Stimulated activated CD8-positive, alpha-beta memory T cell treated with anti-CD3 and anti-CD28 coated beads, Interleukin-2, amount 100 ng/mL, for 48 hours (primary cell): ENCODE measurements around the gene STK35.

ENCODE experiments used
- DNase-seq, 2 donors: peaks; one replicate each; pipeline ENCODE4 v3.0.0-alpha.2; 2020; ENCODE audit warnings: low read depth in 2 of 2

Gene STK35

DNA sequence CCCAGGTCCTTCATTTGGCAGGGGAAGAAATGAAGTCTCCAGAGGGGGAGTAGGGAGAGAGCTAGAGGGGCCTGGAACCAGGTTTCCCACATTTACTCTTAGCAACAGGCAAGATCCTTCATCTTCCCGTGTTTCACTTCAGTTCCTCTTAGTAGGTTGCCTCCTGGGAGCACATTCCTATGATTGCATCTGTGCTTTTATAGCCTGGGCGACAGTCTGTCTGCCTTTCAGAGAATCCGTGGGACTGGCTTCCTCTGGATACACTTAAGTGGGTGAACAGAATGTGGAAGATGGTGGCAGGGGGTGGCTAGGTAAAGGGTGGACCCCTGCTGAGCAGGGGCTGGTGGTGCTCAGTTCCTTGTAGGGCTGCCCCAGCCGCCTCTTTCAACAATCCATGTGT is 33.4 kb downstream of the STK35 start:
- DNase-seq, result no peak

DNA sequence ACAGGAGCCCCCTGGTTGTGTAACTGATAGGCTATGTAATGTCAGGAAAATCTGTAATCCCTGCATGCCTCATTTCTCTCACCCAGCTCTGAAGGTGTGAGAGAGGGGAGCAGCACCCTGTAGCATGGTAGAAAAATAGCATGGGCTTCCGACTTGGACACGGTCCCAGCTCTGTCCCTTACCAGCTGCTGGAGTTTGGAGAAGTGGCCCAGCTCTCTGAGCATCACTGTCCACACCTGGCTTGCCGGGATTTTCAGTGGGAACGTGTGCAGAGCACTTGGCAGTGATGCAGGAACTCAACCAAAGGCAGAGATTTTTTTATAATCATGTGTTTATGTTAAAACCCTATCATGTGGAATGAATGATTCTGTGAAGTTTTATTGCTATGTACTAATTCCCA is 34.6 kb downstream of the STK35 start:
- DNase-seq, result no peak

DNA sequence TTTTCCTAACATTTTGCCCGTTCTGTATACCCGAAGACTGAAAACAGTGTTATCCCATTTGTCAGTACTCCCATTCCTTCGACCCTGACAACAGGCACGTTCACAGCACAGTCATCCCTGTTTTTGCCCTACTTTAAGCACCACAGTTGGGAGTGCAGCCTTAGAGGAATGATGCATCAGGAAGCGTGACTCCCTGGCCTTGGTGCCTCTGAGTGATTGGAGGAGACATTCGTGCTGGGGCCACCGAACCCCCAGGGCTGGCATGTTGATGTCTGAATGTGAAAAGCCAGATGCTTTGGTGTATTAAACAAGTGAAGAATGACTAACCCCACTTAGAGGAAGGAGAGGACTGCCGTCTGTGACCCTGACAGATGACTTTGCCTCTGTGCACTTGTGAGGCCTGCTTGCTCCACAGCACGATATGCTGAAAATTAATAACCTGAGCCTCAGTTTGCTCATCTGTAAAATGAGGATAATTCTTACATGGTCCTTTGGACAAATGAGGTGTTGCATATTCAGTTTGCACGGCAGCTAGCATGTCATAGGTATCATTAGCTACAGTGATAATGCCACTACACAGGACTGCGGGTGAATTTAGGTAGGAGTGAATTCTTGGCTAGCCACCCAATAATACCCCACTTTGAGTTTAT is 36.0 kb downstream of the STK35 start:
- DNase-seq, result no peak

DNA sequence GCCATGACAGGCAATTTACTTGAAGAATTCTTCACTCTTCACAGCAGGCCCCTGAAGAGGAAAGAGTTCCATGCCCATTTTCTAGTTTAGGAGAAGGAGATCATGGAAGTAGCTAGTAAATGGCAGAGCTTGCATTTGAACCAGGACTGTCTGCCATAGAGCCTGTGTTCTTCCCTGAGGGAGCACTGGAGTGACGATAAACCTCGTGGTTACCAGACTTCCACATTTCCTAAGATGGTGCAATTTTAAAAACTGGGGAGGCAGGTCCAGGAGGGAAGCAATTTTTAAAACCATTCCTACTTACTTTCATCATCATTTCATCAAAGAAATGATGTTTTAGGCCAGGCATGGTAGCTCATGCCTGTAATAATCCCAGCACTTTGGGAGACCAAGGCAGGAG is 36.8 kb downstream of the STK35 start:
- no peak for DNase-seq

DNA sequence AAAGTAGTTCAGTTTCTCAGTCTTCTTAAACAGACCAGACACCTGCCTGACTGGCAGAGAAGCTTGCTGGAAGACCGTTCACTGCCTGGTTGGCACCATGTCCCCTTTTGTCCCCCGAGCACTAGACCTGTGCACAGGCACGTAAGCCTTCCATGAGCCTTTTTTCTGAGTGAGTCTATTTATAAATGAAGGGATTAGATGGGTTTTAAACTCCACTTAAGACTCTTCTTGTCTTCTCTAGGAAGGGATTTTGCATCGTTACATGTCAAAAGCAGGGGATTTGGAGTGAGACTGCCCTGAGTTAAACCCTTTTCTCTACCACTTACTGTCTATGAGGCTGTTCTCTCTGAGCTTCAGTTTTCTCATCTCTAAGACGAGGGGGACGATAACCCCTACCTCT is 37.6 kb downstream of the STK35 start:
- DNase-seq, result no peak

DNA sequence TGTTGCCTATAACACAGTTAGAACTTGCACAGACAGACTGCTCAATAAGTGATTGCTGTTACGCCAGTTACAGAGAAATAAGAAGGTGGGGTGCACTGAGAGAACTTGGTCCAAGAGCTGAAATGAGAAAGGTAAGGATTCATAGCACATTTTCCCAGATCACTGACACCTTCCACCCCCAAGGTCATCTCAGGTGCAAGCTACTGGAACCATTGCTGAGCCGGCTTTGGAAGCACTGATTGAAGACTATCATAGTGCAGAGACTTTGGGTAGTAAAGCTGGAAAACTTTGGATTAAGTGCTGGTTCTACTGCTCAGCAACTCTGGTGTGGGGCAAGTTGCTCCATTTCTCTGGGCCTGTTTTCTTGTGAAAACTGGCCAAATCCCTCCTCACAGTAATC is 38.1 kb downstream of the STK35 start:
- no peak for DNase-seq

DNA sequence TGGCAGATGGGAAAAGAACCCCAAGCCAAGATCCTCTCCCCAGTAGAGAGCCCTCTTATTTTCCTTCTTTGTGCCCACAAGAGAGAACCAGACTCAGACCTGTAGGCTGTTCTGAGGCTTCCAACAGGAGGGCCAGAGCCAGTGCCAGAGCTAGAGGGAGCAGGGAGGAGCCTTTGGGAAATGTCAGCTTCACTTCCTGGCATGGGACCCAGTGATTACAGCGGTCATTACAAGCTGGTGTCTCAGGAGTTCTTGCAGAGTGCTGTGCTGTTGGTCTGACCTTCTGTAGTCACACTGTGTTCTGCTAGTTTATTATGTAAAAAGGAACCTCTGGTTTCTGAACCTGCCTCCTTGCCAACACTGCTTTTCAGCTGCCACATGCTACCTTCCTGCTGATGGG is 38.9 kb downstream of the STK35 start:
- no peak for DNase-seq

DNA sequence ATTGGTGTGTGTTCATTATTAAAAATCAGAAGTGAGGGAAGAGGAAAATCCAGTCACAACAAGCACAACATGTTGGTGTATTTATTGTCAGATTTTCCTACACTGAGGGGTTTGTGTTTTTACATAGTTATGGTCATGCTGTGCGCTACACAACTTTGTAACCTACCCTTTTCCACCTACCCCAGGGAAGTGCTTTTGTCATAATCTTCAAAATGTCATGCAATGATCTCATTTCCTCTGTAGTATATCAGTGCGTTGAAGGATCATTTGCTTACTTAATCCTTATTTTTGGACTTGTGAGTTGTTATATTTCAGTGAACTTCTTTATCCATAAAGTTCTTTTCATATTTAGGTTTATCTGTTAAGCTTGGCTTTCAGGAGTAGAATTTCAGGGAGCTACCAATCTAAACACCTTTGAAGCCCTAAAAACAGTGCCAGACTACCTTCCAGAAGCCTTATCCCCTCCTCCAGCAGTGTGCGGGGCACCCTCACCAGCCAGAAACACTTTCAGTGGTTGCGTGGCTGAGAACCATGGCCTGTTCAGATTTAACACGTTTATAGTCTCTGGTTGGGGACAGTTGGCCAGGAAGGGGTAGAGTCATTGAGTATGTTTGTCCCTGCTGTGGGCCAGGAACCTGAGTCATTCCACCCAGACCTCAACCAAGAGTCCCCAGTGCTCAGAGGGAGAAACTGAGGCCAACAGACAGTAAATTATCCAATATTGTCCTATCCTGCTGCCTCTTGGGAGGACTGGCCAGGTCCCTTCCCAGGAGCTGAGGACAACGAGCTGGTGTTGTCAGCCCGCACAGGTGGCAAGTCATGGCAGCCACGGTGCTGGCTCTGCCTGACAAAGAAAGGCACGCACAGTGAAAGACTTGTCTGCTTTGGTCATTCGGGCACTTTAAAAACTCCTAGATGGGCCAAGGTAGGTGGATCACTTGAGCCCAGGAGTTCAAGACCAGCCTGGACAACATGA is 40.3 kb downstream of the STK35 start:
- DNase-seq, result no peak

DNA sequence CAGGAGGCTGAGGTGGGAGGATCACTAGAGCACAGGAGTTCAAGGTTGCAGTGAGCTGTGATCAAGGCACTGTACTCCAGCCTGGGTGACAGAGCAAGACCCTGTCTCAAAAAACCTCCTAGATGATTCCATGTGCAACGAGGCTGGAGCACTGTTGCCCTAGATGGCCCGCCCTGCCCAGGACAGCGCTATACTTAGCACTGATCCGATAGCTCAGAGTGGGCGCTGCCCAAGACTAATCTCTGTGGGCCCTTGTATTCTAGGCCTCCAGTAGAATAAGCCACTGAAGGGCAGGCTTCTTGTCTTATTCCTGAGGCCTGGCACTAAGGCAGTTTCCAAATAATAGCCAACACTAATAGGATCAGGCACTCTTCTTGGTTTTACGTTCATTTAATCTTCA is 41.0 kb downstream of the STK35 start:
- no peak for DNase-seq

DNA sequence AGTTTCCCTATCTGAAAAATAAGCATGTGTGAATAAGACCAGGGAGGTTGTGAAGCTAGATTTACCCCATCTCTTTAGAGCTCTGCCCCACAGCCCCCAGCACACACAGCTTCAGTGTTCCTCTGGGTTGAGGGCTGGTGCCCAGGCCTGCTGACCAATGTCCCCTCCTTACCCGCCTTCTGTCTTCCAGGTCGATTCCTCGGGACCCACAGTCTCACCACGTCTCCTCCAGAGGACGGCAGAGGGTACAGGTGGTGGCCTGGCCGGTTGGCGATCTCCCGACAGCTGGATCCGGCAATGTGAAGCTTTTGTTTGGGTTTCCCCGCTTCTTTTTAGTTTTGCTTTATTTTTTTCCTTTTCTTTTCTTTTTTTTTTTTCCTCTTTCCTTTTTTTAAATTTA is 42.0 kb downstream of the STK35 start:
- DNase-seq, result no peak

DNA sequence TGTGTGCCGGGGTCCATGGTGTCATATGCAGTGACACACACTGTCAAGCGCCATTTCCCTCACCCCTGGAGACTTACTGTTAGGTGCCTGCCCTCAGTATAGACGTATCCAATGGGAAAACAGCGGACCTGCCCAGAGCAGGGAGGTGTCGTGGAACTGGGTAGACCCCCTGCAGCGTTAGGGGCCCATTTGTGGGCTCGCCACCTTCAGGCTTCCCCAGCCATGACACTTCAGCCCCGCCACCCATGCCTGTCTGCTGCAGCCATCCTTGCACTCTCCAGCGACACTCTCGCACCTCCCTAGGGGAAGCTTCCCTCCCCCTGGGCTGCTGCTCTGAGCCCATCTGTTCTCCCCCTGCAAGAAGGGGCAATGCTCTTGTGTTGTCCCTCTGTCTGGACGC is 43.2 kb downstream of the STK35 start:
- DNase-seq, result no peak

DNA sequence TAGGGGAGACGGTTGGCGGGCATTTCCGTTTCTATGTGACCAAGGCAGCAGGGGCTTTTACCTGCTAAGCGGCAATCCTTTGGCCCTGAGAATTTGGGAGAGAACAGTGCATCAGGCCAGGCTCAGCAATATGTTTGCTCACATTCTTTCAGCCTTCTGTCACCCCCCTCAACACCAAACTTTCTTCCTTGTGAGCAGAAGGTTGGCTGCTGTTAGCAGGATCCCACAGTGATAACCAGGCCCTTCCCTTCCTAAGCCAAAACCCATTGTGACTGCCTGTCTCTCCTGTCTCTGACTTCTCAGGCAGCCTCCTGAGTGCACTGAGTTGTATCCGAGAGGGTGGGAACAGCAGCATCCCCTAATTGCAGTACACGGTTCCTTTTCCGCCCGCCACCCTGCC is 43.7 kb downstream of the STK35 start:
- DNase-seq, result no peak

DNA sequence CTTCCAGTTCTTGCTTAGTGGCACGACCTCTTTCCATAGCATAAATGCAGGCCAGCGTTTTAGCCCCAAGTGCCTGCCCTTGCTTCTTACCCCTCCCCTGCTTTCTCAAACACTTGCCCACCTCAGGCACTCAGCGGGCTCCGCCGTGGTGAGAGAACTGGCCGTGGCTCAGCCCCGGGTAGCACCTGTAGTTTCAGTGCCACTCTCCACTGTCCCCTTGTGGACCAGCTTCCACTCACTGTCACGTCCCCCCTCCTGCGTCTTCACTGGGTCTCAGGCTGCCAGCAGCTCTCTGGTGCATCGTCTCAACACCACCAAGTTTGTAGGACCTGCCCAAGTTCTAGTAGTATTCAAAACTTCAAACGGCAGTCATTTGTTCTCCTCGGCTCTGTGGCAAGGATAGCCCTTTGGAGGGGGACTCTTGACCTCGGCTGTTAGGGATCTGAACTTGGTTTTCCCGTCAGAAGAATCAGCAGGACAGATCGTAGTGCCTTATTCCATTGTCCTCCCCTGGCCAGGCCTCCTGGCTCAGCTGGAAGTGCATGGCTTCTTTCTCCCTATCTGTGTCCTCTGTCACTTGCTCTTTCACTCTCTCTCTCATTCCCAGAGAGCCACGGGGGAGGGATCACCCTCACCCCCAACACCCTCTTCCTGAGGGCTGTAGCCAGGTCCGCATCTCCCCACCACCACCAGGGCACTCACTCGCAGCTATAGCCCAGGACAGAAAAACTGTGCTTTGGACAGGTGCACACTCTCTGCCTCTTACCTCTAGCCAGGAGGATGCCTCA is 44.6 kb downstream of the STK35 start:
- no peak for DNase-seq

DNA sequence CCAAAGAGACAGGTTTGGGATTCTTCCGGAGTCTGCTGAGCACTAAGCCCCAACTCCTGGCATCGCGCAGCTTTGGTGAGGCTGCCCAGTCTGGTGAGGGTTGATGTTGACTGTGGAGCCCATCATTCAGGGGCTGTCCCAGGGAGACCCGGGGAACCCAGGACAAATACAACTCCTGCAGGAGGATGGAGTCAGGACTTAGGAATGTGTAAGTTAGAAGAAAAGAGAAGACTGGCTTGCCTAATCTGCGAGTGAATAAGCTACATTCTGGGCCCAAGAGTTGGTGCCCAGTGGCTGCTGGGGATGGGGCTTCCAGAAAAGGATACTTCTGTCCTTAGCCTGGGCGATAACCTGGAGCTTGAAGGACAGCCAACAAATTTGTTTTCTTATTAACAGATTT is 47.9 kb downstream of the STK35 start:
- no peak for DNase-seq

DNA sequence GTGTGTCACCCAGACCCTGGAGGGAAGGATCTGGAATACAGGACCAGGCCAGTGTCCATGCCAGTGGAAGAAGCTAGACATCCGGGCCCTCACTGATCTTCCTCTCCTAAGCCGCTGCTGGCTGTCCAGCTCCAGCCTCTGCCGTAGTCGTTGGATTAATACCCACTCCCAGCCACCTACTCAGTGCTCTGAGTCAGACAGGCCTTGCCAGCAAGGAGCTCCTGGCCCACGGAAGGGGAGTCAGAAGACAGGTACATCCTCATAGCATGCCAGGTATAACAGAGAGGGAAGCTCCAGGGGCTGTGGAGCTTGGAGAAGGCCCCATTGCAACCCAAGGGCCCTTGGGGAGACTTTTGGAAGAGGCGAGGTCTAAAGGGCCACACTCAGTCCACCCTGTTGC is 49.0 kb downstream of the STK35 start:
- DNase-seq, result no peak

DNA sequence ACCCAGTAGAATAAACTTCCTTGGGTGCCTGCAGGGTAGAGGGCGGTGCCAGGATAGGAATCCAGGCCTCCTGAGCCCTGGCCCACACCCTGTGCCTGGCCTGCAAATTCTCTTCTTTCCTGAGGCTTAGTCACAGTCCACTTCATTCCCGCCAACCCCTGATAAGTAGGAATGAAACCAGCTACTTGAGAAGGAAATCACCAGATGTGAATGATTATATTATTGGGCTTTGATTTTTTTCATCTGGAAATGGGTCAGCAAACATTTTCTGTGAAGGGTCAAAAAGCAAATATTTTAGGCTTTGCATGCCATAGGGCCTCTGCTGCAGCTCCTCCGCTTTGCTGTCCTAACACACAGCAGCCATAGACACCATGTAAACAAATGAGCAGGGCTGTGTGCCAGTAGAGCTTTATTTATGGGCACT is 50.2 kb downstream of the STK35 start:
- no peak for DNase-seq

DNA sequence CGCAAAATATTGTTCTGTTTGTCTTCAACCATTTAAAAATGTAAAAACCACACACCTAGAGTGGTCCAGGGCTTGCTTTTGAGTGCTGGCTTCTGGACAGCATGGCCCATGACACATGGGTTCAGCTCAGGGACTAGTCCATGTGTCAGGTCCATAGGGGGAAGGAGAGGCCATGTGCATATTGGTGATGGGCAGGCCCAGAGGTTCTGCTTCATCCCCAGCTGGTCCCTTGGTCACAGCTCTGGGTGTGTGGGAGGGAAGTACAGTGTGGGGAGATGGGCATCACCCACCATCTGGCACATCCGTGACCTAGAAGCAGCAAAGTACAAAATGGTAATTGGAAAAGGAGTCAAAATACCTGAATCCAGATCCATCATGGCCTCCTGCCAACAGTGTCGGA is 50.7 kb downstream of the STK35 start:
- no peak for DNase-seq

DNA sequence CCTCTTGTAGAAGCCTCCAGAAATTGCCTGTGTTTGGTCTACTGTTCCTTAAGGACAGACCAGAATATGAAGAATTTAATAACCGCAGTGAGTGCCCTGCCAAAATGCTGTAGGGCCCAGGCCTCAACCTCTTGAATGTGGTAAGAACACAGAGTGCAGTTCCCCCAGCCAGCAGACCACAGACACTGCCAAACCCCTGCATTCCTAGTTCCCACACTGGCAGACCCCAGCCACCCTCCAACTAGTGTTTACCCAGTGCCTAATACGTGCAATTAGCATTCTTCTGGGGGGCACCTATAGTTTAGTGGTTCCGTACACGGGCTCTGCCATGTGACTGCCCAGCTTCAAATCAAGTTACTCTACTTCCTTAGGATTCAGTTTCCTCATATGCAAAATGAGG is 51.7 kb downstream of the STK35 start:
- DNase-seq, result no peak

DNA sequence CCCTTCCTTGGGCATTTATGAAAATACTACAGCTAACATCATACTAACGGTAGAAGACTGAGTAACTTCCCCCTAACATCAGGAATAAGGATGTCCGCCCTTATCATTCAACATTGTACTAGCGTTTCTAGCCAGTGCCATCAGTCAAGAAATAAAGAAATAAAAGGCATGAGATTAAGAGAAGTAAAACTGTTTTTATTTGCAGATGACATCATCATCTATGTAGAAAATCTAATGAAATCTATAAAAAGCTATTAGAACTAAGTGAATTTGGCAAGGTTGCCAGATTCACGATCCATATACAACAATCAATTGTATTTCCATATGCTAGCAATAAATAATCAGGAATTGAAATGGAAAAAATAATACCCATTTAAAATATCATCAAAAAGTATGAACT is 54.6 kb downstream of the STK35 start:
- no peak for DNase-seq

DNA sequence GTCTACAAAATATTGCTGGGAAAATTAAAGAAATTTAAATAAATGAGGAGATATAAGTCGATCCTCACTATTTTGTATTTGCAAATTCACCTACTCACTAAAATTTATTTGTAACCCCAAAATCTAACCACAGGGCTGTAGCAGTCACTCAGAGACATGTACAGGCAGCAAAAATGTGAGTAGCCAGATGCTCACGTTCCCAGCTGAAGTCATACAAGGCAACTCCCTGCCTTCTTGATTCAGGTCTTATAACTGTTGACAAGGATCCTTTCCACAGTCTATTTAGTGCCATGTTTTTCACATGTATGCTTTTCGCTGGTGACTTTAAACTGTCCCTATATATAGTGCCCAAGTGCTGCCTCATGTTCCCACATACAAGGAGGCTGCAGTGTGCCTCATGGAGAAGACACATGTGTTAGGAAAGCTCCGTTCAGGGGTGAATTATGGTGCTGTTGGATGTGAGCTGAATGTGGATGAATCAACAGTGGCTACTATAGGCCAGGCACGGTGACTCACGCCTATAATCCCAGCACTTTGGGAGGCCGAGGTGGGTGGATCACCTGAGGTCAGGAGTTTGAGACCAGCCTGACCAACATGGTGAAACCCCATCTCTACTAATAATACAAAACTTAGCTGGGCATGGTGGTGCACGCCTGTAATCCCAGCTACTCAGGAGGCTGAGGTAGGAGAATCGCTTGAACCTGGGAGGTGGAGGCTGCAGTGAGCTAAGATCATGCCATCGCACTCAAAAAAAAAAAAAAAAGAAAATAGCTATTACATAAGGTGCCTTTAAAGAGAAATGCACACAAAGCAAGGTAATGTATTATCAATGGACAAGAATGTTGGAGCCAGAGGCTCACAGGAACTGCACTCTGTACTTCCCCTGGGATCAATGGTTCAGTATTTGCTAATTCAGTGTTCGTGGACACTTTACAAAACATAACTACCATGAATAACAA is 55.3 kb downstream of the STK35 start:
- DNase-seq, result no peak

DNA sequence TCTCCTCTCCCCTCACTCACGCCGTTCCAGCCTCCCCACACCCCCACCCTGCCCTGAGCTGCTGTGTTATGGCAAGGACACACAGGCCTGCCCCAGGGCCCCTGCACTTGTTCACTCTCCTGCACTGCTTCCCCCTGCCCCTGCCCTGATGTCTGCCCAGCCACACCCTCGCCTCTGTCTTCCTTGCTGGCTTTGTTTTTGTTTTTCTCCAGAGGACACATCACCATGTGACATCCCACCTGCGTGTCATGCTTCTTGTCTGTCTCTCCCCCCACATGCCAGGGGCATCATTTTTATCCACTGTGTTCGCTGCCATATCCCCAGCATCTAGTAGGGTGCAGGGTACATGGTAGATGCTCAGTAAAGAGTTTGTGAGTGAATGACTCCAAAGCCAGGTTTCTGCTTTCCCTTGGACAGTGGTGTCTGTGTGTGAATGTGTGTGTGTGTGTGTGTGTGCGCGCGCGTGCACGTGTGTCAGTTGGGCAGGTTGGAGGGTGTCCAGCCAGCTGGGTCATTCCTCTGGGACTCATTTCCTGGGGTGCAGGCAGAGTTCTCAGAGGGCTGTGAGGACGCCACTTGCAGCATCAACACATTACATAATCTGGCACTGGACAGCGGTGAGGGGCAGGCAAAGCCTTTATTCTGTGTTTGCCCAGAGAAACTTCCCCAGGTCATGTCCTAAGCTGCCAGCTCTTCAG is 60.6 kb downstream of the STK35 start:
- no peak for DNase-seq
